SK-N-SH (cell line): ENCODE results near the gene KCNK15. TPM values are rescaled to one million over a fixed set of nuclear protein-coding genes. Genes with fewer than 3 reads are reported as not detected.
"Not testable (repeated sequence)": the region's sequence is repeated elsewhere in the genome, so short reads cannot be mapped to it uniquely, and the experiment has no call there.

Source experiments
- CTCF ChIA-PET: fragments of 300-600, 350-600 bp; formaldehyde crosslinking; extraction: SDS; loops from one replicate; lab custom pipeline; 2021; lab: Yijun Ruan, JAX
- POLR2A ChIA-PET: fragments of 350-600 bp; sonication (Branson Sonifier 250); formaldehyde crosslinking; extraction: SDS; loops from one replicate; lab custom pipeline; 2020; ENCODE audit warnings: antibody characterized with exemption, inconsistent platforms; lab: Yijun Ruan, JAX
- DNase-seq: peaks from one replicate; pipeline ENCODE4 v3.0.0; 2012
- H2AFZ ChIP-seq: fragments of 200-600 bp; sonication (generic); 2 replicates; pipeline ENCODE4 v1.8.1; 2016; ENCODE audit warnings: antibody characterized with exemption, mild to moderate bottlenecking, low read depth
- H3F3A ChIP-seq: fragments of 200-600 bp; sonication (generic); replicated peaks from 2 replicates; pipeline ENCODE3; 2016; ENCODE audit warnings: antibody characterized with exemption, mild to moderate bottlenecking; ENCODE audit not compliant: insufficient read depth
- H3K27ac ChIP-seq, 2 experiments: fragments of 200-500 bp in 1 of 2; fragments of 200-600 bp in 1 of 2; sonication (Bioruptor generic) in 1 of 2; sonication (generic), shearing (Covaris generic) in 1 of 2; 2 replicates each; pipeline versions ENCODE4 v1.5.1 to v1.6.1; 2014 to 2016; ENCODE audit warnings: low read depth in 2 of 2, inconsistent platforms in 1 of 2, low read length in 1 of 2, mild to moderate bottlenecking in 1 of 2, mixed read lengths in 1 of 2
- H3K27me3 ChIP-seq: fragments of 200-600 bp; sonication (generic), shearing (Covaris generic); 2 replicates; pipeline ENCODE4 v1.6.1; 2016; ENCODE audit warnings: mixed run types; ENCODE audit not compliant: insufficient read depth
- H3K36me3 ChIP-seq, 2 experiments: fragments of 200-500 bp in 1 of 2; fragments of 200-600 bp in 1 of 2; sonication (Bioruptor generic) in 1 of 2; sonication (generic) in 1 of 2; replicated peaks in 1 of 2; 2 replicates each; pipeline versions ENCODE3 to v1.5.1; 2014 to 2016; ENCODE audit warnings: low read length in 1 of 2, mild to moderate bottlenecking in 1 of 2; ENCODE audit not compliant: insufficient read depth in 2 of 2, control insufficient read depth in 1 of 2
- H3K4me1 ChIP-seq, 2 experiments: fragments of 200-500 bp in 1 of 2; fragments of 200-600 bp in 1 of 2; sonication (Bioruptor generic) in 1 of 2; sonication (generic), shearing (Covaris generic) in 1 of 2; 2 replicates each; pipeline versions ENCODE4 v1.5.1 to v1.6.1; 2014 to 2016; ENCODE audit warnings: low read depth in 1 of 2, low read length in 1 of 2, mixed run types in 1 of 2; ENCODE audit not compliant: insufficient read depth in 2 of 2, control insufficient read depth in 1 of 2
- H3K4me2 ChIP-seq: fragments of 200-600 bp; sonication (generic), shearing (Covaris generic); 2 replicates; pipeline ENCODE4 v1.6.1; 2017; ENCODE audit warnings: mixed run types
- H3K4me3 ChIP-seq, 2 experiments: fragments of 200-500 bp in 1 of 2; fragments of 200-600 bp in 1 of 2; sonication (Bioruptor generic) in 1 of 2; sonication (generic), shearing (Covaris generic) in 1 of 2; 2 replicates each; pipeline versions ENCODE4 v1.5.1 to v1.8.1; 2014 to 2016; ENCODE audit warnings: low read depth in 2 of 2, inconsistent platforms in 1 of 2, low read length in 1 of 2, mild to moderate bottlenecking in 1 of 2, mixed read lengths in 1 of 2, moderate library complexity in 1 of 2
- H3K79me2 ChIP-seq: fragments of 200-600 bp; sonication (generic); 2 replicates; pipeline ENCODE4 v1.8.1; 2017; ENCODE audit warnings: mild to moderate bottlenecking; ENCODE audit not compliant: insufficient read depth
- H3K9ac ChIP-seq: fragments of 200-600 bp; sonication (generic); 2 replicates; pipeline ENCODE4 v1.6.1; 2017; ENCODE audit warnings: mixed run types
- H3K9me2 ChIP-seq: fragments of 200-600 bp; sonication (generic); 2 replicates; pipeline ENCODE4 v1.6.1; 2017; ENCODE audit warnings: mixed run types
- H3K9me3 ChIP-seq: fragments of 200-600 bp; sonication (generic); 2 replicates; pipeline ENCODE4 v1.6.1; 2017; ENCODE audit warnings: mixed run types, mild to moderate bottlenecking, moderate library complexity
- H4K20me1 ChIP-seq: fragments of 200-600 bp; sonication (generic); 2 replicates; pipeline ENCODE4 v1.6.1; 2017; ENCODE audit warnings: mild to moderate bottlenecking, mixed run types; ENCODE audit not compliant: insufficient read depth
- ELF1 ChIP-seq: IDR thresholded peaks from 2 replicates; pipeline ENCODE4 v1.4.0; 2012
- FOXJ3 ChIP-seq: sonication (generic); formaldehyde crosslinking; IDR thresholded peaks from 2 replicates; pipeline ENCODE4 v1.5.1; 2020; ENCODE audit warnings: mild to moderate bottlenecking, missing genetic modification reagents
- GATA2 ChIP-seq: sonication (generic); formaldehyde crosslinking; IDR thresholded peaks from 2 replicates; pipeline ENCODE4 v1.5.0; 2020; ENCODE audit warnings: mild to moderate bottlenecking, missing genetic modification reagents
- IRF3 ChIP-seq: fragments of 150-350 bp; IDR thresholded peaks from 2 replicates; pipeline ENCODE4 v1.6.1; 2016; ENCODE audit warnings: mild to moderate bottlenecking, low read depth, low read length
- JUND ChIP-seq: IDR thresholded peaks from 2 replicates; pipeline ENCODE4 v1.4.0; 2012
- RAD21 ChIP-seq: IDR thresholded peaks from 2 replicates; pipeline ENCODE4 v1.6.1; 2012; ENCODE audit warnings: mild to moderate bottlenecking, low read length
- SIN3A ChIP-seq: IDR thresholded peaks from 2 replicates; pipeline ENCODE4 v1.6.1; 2012; ENCODE audit warnings: low read depth, mild to moderate bottlenecking, low read length, moderate library complexity, borderline replicate concordance
- USF2 ChIP-seq: fragments of 150-350 bp; IDR thresholded peaks from 2 replicates; pipeline ENCODE4 v1.6.1; 2017; ENCODE audit warnings: antibody characterized with exemption, low read length, low read depth, borderline replicate concordance
- WGBS: methylation state at CpG from one replicate; pipeline ENCODE4 v1.1.6; 2017; ENCODE audit warnings: low lambda C conversion rate; 5-methylcytosine and 5-hydroxymethylcytosine counted together
- polyA plus RNA-seq, 3 experiments: library from polyadenylated mRNA; depleted of rRNA; stranded (reverse); fragments of >200 nt; gene quantifications; 2 replicates each; pipeline ENCODE4 v1.2.3, GENCODE V29; 2012

KCNK15 gene
- polyA plus RNA-seq, 1 of the 3 experiments (the other 2 are of a cell fraction): 0.02 TPM

GRCh38 chr20:44762466-44763140 is 16.9 kb downstream of the KCNK15 start:
- peak; percentile 76 for DNase-seq
- POLR2A ChIA-PET: interaction anchor here (0.9 to 1.0 kb wide), 2 partner anchors 40 to 44 kb away, joined by 3 read pairs; no protein-coding TSS in a partner anchor

GRCh38 chr20:44763798-44764197 is 18.1 kb downstream of the KCNK15 start:
- POLR2A ChIA-PET: not testable (repeated sequence)

More at GRCh38 chr20:44762466-44763140, 16.9 kb downstream of the KCNK15 start:
- Histone ChIP-seq H3K9me3 (no peaks in the 10 kb centered on the region), H3K4me2 (no peak overlapping the region), H3K4me1 (peaks cover 0 to 70% of the 10 kb centered on the region in 2 experiments; a peak in 2 of 4 replicates), H3K27me3 (peaks cover 21% of the 10 kb centered on the region; the same call in 1 of the 2 replicates), H3K36me3 (no peaks in the 10 kb centered on the region), H4K20me1 (no peaks in the 10 kb centered on the region), H3K9me2 (no peaks in the 10 kb centered on the region), H2AFZ (no peak overlapping the region), H3K79me2 (no peaks in the 10 kb centered on the region), H3K4me3 (no peak overlapping the region), H3F3A (no peaks in the 10 kb centered on the region), H3K27ac (peak overlapping the region in 1 of 2 experiments; percentile 99; a peak in 2 of 4 replicates), H3K9ac (no peak overlapping the region)
- WGBS: 14% methylated on average over 8 of the region's 10 CpGs
- CTCF ChIA-PET: interaction anchor here (1.0 to 12.2 kb wide), 11 partner anchors 10 to 106 kb away, joined by 3 to 110 read pairs (median 4); partner anchors contain the start of gene KCNK15
- TF ChIP-seq IRF3 (no peak), FOXJ3 (CRISPR knock-in tag) (0 out of 2 replicates have a peak, but pooled peaks have one; percentile 48), RAD21 (0 out of 2 replicates have a peak, but pooled peaks have one; percentile 15), SIN3A (no peak), ELF1 (no peak), GATA2 (CRISPR knock-in tag) (peak; percentile 88), USF2 (no peak), JUND (no peak)

More at GRCh38 chr20:44763798-44764197, 18.1 kb downstream of the KCNK15 start:
- DNase-seq, H3K4me3 ChIP-seq, H2AFZ ChIP-seq, H3K9me3 ChIP-seq, H3K9ac ChIP-seq, H4K20me1 ChIP-seq, H3K79me2 ChIP-seq, H3K9me2 ChIP-seq, H3F3A ChIP-seq, H3K4me2 ChIP-seq, H3K36me3 ChIP-seq: not testable (repeated sequence)
- CTCF ChIA-PET: interaction anchor here (1.0 to 12.2 kb wide), 6 partner anchors 12 to 105 kb away, joined by 3 to 110 read pairs (median 6); partner anchors contain the start of gene KCNK15
- Histone ChIP-seq H3K27ac (peak overlapping the region in 1 of 2 experiments; percentile 99; a peak in 2 of 4 replicates), H3K27me3 (peaks cover 31% of the 10 kb centered on the region; the same call in 1 of the 2 replicates), H3K4me1 (peaks cover 0 to 59% of the 10 kb centered on the region in 2 experiments; a peak in 2 of 4 replicates)
- WGBS: 36% methylated on average over 3 of the region's 3 CpGs
